Stimulated activated CD8-positive, alpha-beta memory T cell treated with anti-CD3 and anti-CD28 coated beads, Interleukin-7, amount 100 ng/mL, for 4 hours (primary cell): Measurements from ENCODE around the gene SOS2.

Source experiments
- DNase-seq, 2 donors: peaks; one replicate each; pipeline ENCODE4 v3.0.0-alpha.2; 2020; ENCODE audit warnings: low read depth in 2 of 2

SOS2 gene

DNA sequence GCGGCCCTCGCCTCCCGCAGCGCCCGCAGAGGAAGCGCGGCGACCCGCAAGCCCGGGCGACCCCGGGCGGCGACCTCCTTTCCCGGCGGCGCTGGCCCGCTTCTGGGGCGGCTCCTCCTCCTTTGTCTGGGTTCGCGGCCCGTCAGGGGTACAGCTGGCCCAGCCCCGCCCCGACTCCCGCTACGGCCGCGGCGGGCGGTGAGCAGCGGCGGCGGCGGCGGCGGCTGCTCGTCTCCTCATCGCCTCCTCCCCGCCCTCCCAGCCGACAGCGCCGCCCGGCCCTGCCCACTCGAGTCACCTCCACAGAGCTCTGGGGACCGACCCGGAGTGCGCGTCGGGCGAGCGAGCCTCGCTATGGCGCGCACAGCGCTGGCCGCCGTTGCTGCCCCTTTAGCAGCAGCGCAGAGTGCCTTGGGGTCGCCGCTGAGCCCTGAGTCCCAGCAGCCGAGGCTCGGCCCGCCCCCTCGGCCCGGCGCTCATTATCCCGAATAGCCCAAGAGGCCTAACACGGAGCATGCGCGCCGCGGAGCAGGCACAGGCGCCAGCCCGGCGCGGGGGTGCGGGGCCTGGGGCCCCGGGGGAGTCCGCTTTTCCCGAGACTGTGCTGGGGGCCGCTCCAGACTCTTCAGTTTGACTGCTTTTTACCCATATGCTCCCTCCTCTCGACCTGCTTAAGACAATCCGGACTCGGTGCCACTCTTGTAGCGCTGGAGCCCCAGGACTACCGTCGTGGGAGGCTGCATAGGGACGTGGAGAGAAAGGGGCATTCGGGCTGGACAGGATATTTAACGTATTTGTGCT lies at the start of gene SOS2:
Gene SOS2 (minus strand): TSS at position 104 of the 801 bp plus-strand sequence. CDS start 295 bp downstream, outside the sequence.
- peak; percentile 56 to 80 for DNase-seq

DNA sequence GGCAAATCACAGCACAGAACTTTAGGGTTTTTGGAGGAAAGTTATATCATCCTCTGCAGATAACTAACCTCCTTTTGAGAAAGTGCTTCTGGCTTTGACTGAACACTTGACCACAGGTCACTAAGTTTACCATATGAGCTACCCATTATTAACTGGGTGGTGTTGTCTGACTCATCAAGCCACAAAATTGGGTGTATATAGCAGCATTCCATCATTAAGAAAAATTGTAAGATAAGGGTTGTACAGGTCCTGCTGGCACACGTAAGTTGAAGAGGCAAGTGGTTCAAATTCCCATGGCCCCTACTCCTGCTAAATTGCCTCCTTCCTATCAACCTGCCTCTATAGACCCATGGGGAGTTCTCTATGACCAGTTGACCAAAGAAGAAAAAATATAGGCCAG lies 41.1 kb upstream of the SOS2 start:
- no peak for DNase-seq

DNA sequence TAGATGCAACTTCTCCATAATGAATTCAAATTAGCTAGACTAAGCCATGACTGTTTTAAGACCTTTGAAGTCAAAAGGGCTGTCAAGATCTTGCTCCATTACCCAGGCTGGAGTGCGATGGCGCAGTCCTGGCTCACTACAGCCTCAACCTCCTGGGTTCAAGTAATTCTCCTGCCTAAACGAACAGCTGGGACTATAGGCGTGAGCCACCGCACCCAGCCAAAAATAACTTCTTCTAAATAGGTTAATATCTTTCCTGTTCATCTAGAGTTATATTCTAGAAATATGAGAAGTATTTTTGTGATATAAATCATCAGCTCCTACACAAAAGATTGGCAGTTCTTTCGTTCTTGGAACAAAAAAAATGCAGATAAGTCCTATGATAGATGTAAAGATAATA lies 39.6 kb upstream of the SOS2 start:
- DNase-seq = no peak

DNA sequence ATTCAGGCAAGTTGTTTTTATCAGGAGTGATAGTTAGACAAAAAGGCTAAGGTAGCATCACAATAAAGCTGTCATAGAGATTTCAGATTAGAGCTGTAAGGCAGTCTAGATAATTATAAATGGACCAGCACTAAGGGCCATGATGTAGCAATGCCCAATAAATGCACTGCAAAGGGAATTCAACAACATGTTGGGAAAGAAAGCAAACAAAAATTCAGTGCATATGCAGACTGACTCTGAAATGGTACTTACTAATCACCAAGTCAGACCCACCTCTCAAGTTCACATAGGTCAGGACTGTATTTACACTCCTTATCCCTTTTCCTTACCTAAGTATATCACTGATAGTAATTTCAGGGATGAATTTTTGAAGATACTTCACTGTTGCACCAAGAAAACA lies 33.7 kb upstream of the SOS2 start:
- DNase-seq = no peak

DNA sequence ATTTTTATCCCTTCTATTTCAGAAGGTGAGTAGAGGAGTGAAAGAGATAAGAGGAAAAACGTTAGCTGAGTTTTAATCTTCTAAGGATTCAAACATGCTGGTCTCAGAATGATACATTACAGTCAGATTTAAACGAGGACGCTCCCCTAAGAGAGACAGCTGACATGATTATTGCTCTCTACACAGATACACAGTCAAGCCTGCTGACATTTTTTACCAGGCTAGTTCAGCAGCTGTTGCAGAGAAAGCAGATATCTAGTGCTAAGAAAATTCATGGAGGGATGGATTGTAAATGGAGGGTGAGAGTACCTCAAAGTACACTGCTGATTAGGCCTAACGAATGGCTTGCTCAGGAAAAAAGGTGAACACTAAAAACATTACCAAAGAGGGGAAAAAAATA lies 31.9 kb upstream of the SOS2 start:
- no peak for DNase-seq

DNA sequence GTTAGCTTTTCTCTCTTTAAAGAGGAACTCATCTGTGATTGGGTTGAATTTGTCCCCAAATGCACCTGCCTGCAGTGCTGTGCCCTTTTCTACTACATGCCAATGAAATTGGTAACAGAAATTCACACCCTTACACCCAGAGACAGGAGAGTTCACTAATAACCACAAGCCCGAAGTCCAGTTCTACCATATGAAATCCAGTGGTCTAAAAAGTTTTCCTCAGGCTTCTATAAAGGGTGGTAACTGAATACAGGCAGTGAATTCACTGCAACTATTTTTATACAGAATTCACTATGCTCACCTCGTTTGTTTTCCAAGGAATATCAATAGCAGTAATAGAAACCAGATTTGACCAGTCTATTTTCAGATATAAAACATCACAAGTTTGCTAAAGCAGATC lies 31.5 kb upstream of the SOS2 start:
- no peak for DNase-seq

DNA sequence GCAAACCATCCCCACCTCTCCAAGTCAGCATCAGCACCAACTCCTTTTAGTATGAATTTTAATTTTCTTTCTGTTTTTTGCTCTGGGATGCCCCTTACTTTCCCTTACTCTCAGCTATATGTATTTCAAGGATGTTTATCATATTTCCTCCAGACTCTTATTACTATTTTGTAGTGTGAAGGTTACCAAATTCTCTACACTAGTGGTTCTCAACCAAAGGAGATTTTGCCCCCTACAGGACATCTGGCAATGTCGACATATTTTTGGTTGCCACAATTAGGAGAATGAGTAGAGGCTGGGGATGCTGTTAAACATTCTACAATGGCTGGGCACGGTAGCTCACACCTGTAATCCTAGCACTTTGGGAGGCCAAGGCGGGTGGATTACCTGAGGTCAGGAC lies 29.1 kb upstream of the SOS2 start:
- peak in 1 of 2 donors; percentile 1 for DNase-seq

DNA sequence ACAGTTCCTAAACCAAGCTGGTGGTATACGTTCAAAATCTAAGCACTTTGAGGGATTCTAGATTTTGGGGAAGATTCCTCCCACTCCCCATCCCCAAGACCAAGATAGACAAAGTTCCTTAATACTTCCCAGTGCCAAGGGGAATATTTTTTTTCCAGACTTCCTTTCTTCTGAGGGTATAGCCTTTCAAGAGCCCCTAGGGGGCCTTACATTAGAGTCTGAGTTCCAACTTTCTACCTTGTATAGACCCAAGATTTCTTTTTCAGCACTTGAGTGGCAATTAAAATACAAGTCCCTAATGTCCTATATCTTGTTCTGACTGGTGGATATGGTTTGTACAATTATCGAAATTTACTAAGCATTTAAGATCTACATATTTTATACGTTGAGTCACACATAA lies 28.7 kb upstream of the SOS2 start:
- DNase-seq = no peak

DNA sequence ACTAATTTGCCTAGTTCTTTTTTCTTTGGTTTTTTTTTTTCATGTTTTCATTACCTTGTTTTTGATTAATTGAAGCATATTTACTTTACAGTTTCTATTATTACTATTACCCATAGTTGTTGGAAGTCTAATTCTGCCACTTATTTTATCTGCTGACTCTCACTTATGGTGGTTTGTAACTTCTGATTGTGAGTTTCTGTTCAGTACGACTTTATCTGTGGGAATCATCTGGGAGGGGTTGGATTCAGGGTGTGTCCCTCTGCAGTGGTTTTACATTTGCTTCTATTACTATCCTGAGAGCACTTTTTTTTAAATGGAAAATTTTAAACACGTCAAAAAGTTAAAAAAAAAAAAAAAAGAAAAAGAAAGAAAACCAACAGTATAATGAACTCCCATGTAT lies 26.4 kb upstream of the SOS2 start:
- no peak for DNase-seq

DNA sequence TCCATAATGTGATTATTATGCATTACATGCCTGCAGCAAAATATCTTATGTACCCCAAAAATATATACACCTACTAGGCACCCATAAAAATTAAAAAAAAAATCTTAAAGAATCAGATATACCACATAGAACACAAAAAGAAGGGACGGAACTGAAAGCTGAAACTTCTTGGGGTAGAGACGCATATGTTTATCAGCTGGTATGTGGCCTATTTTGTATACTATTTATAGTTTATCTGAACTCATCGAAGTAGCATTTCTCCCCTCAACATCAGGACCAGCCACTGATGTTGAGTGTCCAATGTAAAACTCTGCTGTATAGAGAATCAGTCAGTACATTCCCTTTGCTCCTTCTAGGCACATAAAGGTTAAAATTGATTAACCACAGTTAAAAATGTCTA lies 22.9 kb upstream of the SOS2 start:
- DNase-seq = no peak

DNA sequence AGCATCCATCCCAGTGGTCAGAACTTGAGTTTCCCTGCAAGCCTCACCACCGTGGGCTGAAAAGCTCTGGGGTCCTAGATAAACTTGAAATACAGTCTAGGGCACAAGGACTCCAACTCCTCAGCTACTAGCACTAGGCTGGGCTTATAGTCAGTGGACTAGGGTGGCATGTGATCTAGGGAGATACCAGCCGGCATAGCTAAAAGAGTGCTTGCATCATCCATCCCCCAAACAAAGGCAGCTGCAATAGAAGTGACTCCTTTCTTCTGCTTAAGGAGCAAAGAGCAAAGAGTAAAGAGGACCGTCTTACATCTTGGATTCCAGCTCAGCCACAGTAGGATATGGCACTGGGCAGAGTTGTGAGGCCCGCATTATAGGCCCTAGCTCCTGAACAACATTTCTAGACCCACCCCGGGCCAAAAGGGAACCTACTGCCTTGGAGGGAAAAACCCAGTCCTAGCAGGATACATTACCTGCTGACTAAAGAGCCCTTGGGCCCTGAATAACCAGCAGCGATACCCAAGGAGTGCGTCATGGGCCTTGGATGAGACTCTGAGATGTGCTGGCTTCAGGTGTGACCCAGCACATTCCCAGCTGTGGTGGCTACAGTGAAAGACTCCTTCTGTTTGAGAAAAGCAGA lies 17.9 kb upstream of the SOS2 start:
- no peak for DNase-seq

DNA sequence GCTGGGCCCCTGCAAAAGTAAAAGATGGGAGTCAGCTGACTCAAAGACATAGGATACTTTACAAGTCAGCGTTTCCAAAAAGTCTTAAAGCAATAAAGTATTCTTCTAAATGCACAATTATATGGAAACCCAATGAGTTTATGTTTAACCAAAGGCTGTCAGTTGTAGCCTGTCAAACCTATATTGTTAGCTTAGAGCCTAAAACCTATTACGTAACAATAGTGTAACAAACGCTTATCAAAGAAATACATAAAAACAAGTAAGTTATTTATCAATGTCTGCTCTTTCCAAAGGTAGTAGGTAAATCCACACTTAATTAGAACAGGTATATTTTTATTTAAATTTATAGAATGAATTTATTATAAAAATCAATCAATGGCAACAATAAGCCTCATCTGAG lies 15.9 kb upstream of the SOS2 start:
- DNase-seq = no peak

DNA sequence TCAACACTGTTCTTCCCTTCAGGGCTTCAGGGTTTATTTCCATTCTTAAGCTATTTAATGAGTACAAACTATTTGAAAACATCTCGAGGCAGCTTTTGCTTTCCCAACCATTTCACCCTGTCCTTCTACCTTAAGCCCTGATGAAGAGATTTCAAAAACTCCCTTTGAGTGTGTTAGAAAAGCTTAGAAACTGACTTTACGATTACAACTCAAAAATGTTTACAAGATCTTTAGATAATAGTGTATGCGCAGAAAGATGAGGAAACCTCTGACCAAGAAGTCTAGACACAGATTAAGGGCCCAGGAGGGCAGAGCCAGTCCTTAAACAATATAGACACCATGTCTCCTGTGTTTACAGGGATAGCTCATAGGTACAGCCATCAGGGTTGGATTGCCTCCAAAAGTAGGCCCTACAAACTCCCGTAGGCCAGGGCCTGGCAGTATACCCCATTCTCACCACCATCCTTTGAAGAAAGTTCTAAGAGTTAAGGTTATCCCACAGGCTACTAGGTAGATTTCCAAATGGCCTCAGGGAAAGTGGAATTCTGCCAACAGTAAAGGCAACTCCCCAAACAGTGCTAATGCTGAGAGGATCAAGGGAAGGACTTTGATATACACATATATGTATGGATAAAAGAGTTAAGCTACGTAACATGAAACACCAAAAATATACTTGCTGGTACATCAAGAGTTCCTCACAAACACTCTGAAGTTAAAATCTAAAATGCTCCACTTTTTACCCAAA lies 11.4 kb upstream of the SOS2 start:
- DNase-seq = no peak

DNA sequence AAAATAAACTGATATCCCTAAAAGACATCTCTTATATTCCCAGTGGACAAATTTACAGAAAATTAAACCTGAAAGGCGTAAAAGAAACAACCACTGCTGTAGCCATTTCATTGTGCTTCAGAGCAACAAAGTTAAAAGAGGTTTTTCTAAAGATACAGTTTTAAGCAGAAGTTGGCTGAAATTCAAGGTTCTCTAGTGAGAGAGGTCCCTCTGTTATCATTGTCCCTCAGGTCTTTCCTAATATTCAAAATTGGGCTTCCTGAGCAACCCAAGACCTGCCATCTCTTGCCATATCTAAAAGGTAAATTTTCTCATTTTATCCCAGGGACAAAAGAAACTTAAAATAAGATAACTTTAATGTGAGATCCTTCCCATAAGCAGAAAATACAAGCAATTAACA lies 10.7 kb upstream of the SOS2 start:
- no peak for DNase-seq

DNA sequence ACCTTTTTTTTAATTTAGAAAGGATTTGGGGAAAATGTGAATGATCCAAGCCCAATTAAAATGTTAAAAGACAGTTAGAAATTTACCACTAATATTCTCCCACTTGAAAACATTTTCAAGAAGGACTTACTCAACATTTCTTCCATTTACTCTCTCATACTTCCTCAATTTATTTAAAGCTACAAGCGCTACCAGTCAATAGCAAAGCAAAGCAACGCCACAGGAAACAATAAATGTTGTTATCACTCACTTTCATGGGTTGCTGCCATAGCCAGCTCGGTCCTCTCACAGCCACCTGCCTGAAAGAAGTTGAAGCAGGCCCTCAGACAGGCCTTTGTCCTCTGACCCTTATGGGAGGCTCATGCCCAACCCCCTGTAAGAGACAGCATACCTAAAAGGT lies 6.0 kb upstream of the SOS2 start:
- no peak for DNase-seq

DNA sequence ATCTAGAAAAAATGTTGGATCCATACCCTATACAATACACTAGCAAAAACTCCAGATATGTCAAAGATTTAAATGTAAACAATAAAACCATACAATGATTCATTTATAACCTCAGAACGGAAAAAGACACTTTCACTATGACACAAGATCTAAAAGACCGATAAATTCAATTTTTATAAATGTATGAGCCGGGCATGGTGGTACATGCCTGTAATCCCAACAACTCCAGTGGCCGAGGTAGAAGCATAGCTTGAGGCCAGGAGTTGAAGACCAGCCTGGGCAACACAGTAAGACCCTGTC lies 2.5 kb upstream of the SOS2 start:
- no peak for DNase-seq

DNA sequence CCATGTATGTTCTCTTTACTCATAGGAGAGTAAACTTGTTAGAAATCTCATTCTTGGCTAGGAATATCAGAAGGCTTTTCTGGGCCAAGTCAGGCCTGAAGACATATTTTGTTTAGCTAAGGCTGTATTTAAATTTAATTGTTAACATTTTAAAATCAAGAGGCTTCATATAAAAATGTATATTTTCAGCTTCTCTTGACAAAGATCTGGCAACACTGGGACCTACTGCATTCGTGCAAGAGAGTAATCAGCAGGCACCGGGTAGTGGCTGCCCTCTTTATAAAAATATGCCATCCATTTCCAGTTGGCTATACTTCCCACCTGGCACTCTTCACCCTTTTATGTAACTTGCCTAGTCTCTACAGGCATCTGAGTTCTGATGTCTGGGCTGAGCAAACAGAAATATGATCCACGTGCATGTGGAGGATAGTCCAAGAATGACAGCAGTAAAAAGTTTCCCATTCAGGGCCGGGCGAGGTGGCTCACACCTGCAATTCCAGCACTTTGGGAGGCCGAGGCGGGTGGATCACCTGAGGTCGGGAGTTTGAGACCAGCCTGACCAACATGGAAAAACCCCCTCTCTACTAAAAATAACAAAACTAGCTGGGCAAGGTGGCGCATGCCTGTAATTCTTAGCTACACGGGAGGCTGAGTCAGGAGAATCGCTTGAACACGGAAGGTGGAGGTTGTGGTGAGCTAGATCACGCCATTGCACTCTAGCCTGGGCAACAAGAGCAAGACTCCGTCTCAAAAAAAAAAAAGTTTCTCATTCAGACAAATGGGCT lies 2.0 kb upstream of the SOS2 start:
- no peak for DNase-seq

DNA sequence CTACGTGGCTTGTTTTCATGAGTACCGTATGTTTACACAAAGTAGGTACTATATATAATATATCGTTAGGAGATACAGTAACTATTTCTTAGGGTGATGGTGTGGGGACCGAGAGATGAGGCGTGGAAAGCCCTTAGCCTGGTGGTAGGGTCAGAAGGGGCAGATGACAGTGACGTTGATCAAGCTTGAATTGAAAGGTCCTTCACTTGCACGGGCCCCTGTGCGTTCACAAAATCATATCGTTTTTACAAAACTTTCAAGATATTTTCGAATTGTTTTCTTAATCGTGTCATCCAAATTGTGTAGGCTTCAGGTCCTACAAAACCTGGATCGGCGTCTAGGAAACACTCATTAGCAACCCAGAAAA lies 881 bp upstream of the SOS2 start:
- no peak for DNase-seq

DNA sequence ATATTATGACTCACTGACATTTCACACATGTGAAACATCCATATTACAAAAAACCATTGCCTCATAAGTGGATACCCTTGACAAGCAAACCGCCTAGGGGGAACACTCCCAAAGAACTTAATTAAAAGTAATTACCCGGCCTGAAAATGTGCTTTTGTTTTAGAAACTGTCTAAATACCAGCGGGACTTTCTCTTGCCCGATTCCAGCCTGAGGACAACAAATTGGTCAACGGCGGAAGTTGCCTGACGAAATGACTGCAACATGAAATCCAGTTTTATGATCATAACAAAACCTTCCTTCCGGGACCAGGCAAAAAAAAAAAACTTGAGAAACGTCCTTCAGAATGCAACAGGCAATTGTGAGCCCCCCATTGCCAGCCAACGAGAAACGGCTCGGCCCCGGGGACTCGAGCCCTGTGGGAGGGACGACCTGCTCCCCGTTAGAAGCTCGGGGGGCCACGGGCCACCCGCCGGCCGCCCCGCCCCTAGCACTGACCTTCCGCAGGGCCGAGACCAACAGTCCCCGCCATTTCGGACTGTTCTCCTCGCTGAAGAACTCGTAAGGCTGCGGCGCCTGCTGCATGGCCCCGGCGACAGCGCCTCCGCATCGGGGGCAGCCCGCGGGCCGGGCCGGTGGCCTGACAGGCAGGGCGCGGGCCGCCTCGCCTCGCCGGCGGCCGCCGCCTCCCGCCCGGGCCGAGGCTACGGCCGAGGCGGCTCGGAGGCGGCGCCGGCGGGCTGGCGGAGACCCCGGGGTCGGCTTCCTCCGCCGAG lies 490 bp downstream of the SOS2 start:
- peak in 1 of 2 donors; percentile 16 for DNase-seq

DNA sequence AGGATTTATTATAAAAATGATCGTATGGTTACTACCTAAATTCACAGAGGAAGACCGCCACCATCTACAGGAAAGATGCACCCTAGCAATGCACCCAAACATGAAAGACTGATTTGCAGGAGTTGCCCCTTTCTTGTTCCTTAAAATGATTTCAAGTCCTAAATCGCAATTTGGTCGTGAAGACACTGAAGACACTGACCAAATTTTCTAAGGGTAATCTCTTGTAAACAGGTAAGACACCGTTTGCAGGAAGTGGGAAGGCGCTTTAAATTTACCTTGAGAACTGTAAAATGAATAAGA lies 1.0 kb downstream of the SOS2 start:
- no peak for DNase-seq

DNA sequence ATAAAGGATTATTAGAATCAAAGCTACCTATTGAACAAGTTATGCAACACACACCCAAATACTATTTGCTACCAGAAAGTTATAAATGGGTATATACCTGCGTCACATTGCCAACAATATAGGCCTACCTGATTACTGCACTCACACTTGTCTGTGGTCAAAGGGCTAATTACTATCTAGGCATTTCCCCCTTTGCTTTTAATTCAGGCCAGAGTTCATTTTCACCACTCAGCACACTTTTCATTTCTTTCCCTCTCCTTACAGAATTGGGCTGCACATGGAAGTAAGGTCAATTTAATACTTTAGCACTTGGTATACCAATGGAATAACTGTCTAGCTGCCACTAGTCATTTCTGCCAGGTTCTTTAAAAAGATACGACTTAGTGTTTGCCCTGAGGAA lies 1.7 kb downstream of the SOS2 start:
- no peak for DNase-seq

DNA sequence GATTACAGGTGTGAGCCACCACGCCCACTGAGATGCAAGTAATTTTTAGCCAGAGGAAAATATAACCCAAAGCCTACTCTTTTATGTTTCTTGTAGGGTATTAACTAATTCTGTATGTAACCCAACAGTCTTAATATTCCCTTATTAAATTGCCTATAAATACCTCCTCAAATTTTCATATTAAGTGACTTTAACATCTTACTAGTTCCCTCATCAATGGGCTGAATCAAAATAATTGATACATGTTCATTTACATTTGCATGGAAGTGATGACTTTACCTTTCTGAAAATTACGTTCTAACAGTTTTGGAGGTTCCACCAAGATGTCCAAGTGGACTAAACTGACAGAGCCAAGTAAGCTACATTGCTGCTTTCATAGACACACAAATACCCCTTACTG lies 3.1 kb downstream of the SOS2 start:
- no peak for DNase-seq
